Measurements from ENCODE around the gene PHKB. TPM values are rescaled to one million over a fixed set of nuclear protein-coding genes. Genes with fewer than 3 reads are reported as not detected.

Gene PHKB
- total and polyA plus RNA-seq, 2 of the 8 experiments (the other 6 are each of a cell fraction or from before 2014, with no cell fraction given) = 18.6 to 38.3 TPM

- no peak overlapping the region for H2BK120ac ChIP-seq (replicated peaks; ENCODE audit: low read depth, low read length)
- H3K9ac ChIP-seq (replicated peaks in 1 of 4; ENCODE audit: extremely low read depth in 1 of 4, low read depth in 3 of 4, low read length in 3 of 4) = no peak overlapping the region
- no peak overlapping the region for H4K5ac ChIP-seq (ENCODE audit: insufficient read length, low read depth, low read length)
- H4K91ac ChIP-seq (replicated peaks; ENCODE audit: insufficient read length, low read length) = no peak overlapping the region
- no peak overlapping the region for H2BK5ac ChIP-seq (ENCODE audit: low read depth, low read length)
- 0 out of 4 replicates have a peak, but pooled peaks cover 0 to 4% of the 10 kb centered on the region in 2 experiments for H3K9me3 ChIP-seq (ENCODE audit: insufficient read depth in 2 of 2, low read depth in 1 of 2, low read length in 1 of 2)
- CTCF ChIA-PET (ENCODE audit: partially characterized antibody) = interaction anchor here (1.1 kb wide), 2 partner anchors 9 to 501 kb away, joined by 3 read pairs; no protein-coding TSS in a partner anchor
- H4K20me1 ChIP-seq (replicated peaks in 1 of 2; ENCODE audit: control insufficient read depth in 1 of 2, insufficient read depth in 2 of 2, low read length in 2 of 2) = no peaks in the 10 kb centered on the region
- H3K18ac ChIP-seq (ENCODE audit: extremely low read depth, low read length) = no peak overlapping the region
- DNase-seq (ENCODE audit: low read depth in 1 of 2, low spot score in 2 of 2) (no peak), FAIRE-seq (no peak)
- no peak overlapping the region for H3K4me2 ChIP-seq (ENCODE audit: insufficient read depth in 1 of 2, low read depth in 2 of 2, low read length in 2 of 2)
- H3K79me1 ChIP-seq (ENCODE audit: low read depth, low read length) = no peaks in the 10 kb centered on the region
- H3K36me3 ChIP-seq (ENCODE audit: control insufficient read depth in 2 of 4, insufficient read depth in 4 of 4, low read length in 3 of 4) = no peaks in the 10 kb centered on the region
- H2AFZ ChIP-seq (ENCODE audit: low read length) = no peak overlapping the region
- no peak overlapping the region for H2BK20ac ChIP-seq (ENCODE audit: low read length)
- H3K27ac ChIP-seq (ENCODE audit: low read depth, low read length) = no peak overlapping the region
- H3K27me3 ChIP-seq (replicated peaks in 1 of 4; ENCODE audit: control insufficient read depth in 3 of 4, extremely low read depth in 1 of 4, insufficient read depth in 3 of 4, low read length in 3 of 4) = no peaks in the 10 kb centered on the region
- no peak overlapping the region for H3K4ac ChIP-seq (replicated peaks; ENCODE audit: insufficient read length, low read depth, low read length)
- H2BK15ac ChIP-seq (ENCODE audit: low read length) = no peak overlapping the region
- POLR2A ChIA-PET (ENCODE audit: partially characterized antibody) = no interaction called here
- no peak overlapping the region for H3K23ac ChIP-seq (ENCODE audit: insufficient read length)
- no peaks in the 10 kb centered on the region for H3K23me2 ChIP-seq (ENCODE audit: low read depth, low read length)
- H3K79me2 ChIP-seq (ENCODE audit: control insufficient read depth in 1 of 2, insufficient read depth in 2 of 2, low read length in 2 of 2) = no peaks in the 10 kb centered on the region
- TF ChIP-seq TEAD4 (IDR thresholded peaks at IDR 0.05; ENCODE audit: low read depth, low read length) (no peak), FOSL1 (IDR thresholded peaks at IDR 0.05; ENCODE audit: insufficient read depth, low read depth, low read length) (no peak), POLR2A (IDR thresholded peaks at IDR 0.05; ENCODE audit: control extremely low read depth in 1 of 2, low read depth in 2 of 2, low read length in 2 of 2) (no peak), SP2 (IDR thresholded peaks at IDR 0.05; ENCODE audit: low read length) (no peak), ZNF274 (IDR thresholded peaks at IDR 0.05; ENCODE audit: borderline replicate concordance, extremely low read depth, low read length) (no peak), USF2 (IDR thresholded peaks at IDR 0.05; ENCODE audit: low read length) (no peak)
- H2BK12ac ChIP-seq (ENCODE audit: low read depth, low read length) = no peak overlapping the region
- no peaks in the 10 kb centered on the region for H3K4me1 ChIP-seq (replicated peaks in 1 of 4; ENCODE audit: control insufficient read depth in 3 of 4, insufficient read depth in 4 of 4, low read length in 3 of 4)
- no peak overlapping the region for H3K14ac ChIP-seq (ENCODE audit: insufficient read length)
- no peak overlapping the region for H3K4me3 ChIP-seq (ENCODE audit: extremely low read depth in 1 of 4, insufficient read depth in 2 of 4, low read depth in 3 of 4, low read length in 4 of 4)
- 93% methylated on average over 4 of the region's 4 CpGs; no CpG with 5 or more reads in 1 of the 2 experiments for WGBS, 2 experiments (ENCODE audit: extremely low coverage in 1 of 2, insufficient coverage in 1 of 2, insufficient read length in 1 of 2, insufficient replicate concordance in 2 of 2, low coverage in 1 of 2, low lambda C conversion rate in 2 of 2, missing lambda C conversion rate in 1 of 2)
- H4K8ac ChIP-seq (ENCODE audit: extremely low read depth, insufficient read depth, low read length) = no peak overlapping the region
- H2AK5ac ChIP-seq (ENCODE audit: low read depth, low read length) = no peak overlapping the region
- no peak overlapping the region for H3K56ac ChIP-seq (replicated peaks; ENCODE audit: insufficient read length, low read depth, low read length)
Observed at GRCh38 chr16:47611848-47612493, 150.8 kb downstream of the PHKB start.

All from H1 (cell line).